HG02884 (cell line): ENCODE measurements around the gene MCMBP.
"Not testable (repeated sequence)": the region's sequence is repeated elsewhere in the genome, so short reads cannot be mapped to it uniquely, and the experiment has no call there.

Source experiments
- ATAC-seq: cut with Tn5 transposase; IDR thresholded peaks from one replicate; pipeline ENCODE4 v1.9.1; 2021; ENCODE audit warnings: mild to moderate bottlenecking, moderate library complexity; ENCODE audit not compliant: unreplicated experiment

Gene MCMBP

DNA sequence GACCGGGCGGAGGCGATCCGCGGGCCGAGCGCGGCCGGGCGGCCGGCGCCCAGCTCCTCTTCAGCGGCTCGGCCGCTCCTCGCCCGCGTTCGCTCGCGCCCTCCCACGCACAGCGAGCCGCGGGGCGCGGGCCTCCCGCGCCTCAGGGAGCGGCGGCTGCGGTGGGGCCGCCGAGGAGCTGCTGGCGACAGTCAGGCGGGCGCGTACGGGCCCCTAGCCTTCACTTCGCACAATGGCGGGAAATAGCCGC, at the start of gene MCMBP:
Gene MCMBP (minus strand): TSS at position 234 of the 250 bp plus-strand sequence. CDS start 259 bp downstream, outside the sequence.
- no peak for ATAC-seq

GRCh38 chr10:119919826-119920225, 47.2 kb upstream of the MCMBP start:
- peak; percentile 40 for ATAC-seq

DNA sequence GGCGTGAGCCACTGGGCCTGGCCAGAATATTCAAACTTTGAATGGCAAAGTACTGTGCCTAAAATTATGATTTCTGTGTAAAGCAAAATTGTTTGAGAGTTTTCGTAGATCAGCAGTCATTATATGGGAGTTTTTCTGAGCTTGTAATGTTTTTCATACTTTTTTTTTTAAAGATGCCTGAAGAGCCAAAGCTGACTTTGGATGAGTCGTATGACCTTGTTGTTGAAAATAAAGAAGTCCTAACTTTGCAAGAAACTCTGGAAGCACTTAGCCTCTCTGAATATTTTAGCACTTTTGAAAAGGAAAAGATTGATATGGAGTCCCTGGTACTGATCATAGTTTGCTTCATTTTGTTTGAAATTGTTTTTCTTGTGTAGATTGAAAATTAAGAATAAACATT, 46.6 kb upstream of the MCMBP start:
- ATAC-seq: no peak

DNA sequence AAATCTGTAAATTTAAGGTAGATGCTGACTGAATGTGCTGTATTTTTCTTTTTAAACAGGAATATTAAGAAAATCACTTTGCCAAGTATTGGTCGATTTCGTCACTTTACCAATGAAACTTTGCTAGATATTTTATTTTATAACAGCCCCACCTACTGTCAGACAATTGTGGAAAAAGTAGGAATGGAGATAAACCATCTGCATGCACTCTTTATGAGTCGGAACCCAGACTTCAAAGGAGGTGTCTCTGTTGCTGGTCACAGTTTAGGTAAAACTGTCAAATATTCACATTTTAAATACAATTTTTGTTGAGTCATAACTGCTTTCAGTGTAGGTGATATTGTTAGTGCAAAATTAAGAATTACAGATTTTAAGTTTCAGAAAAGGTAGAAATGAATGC, 45.1 kb upstream of the MCMBP start:
- ATAC-seq: no peak

- no peak for ATAC-seq
These were observed 38.0 kb upstream of the MCMBP start for GRCh38 chr10:119910689-119911088.

GRCh38 chr10:119908166-119908565, 35.5 kb upstream of the MCMBP start:
- ATAC-seq: no peak

DNA sequence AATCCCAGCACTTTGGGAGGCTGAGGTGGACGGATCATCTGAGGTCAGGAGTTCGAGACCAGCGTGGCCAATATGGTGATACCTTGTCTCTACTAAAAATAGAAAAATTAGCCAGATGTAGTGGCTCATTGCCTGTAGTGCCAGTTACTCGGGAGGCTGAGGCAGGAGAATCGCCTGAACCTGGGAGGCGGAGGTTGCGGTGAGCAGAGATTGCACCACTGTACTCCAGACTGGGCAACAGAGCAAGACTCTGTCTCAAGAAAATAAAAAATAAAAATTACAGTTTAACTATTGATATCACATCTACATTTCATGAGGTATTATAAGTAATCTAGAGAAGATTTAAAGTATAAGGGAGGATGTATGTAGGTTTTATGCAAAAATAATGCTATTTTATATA, 35.1 kb upstream of the MCMBP start:
- not testable (repeated sequence) for ATAC-seq

DNA sequence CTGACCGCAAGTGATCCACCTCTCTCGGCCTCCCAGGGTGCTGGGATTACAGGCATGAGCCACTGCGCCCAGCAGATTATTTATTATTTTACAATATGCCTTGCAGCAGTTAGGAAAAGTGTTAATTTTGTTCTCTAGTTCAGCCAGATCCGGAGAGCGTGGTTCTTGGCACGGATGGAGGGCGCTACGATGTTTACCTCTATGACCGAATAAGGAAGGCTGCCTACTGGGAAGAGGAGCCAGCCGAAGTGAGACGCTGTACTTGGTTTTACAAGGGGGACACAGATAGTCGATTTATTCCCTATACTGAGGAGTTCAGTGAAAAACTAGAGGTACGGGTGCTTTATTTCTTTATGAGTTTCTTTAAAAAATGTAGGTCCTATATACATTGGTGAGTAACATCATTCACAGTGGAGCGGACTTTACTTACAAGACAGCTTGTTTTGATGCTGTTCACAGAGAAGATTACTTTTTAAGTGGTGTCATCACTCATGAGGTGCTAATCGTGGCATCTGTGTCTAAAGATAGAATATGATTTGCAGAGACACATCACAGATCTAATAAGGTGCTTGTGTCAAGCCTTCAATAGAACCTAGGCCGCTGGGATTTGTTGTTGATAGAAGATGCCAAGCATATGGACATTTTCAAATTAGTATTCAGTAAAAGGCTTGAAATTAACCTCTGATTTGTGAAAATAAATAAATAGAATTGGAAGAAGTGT, 31.5 kb upstream of the MCMBP start:
- ATAC-seq: no peak

DNA sequence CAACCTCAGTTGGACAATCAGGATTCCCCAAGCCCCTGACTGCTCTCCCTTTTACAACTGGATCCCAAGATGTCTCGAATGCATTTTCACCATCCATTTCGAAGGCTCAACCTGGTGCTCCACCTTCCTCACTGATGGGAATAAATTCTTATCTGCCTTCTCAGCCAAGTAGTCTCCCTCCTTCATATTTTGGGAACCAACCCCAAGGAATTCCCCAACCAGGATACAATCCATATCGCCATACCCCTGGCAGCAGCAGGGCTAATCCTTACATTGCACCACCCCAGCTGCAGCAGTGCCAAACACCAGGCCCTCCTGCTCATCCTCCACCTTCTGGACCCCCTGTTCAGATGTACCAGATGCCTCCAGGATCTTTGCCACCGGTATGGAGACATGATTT, 25.9 kb upstream of the MCMBP start:
- ATAC-seq: no peak

- no peak for ATAC-seq
These were observed 24.5 kb upstream of the MCMBP start for GRCh38 chr10:119896937-119897770.

- ATAC-seq: no peak
These were observed 23.5 kb upstream of the MCMBP start for GRCh38 chr10:119896061-119896655.

DNA sequence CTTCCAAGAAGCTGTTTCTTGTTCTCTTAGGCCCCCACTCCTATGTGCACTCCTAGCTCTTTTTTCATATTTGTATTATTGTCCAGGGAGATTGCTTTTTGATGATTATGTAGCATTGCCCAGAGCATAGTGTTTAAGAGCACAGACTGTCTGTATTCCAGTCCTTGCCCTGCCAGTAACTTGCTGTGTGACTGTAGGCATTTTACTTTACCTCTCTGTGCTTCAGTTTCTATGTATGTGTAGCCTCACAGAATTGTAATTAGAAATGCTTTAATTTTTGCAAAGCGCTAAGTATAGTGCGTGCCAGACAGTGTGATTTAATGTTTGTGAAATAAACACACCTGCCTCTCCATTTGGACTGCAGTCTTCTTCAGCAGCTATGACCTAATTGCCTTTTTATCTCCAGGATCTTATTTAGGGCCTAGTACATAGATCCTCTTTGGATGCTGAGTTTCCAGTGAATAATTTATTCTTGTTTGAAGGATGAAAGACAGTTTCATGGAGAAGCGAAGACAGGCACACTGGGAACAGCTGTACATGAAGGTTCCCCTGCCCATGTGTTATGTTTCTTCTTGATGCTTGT, 21.3 kb upstream of the MCMBP start:
- no peak for ATAC-seq

- no peak for ATAC-seq
These were observed 20.4 kb upstream of the MCMBP start for GRCh38 chr10:119893074-119893473.

DNA sequence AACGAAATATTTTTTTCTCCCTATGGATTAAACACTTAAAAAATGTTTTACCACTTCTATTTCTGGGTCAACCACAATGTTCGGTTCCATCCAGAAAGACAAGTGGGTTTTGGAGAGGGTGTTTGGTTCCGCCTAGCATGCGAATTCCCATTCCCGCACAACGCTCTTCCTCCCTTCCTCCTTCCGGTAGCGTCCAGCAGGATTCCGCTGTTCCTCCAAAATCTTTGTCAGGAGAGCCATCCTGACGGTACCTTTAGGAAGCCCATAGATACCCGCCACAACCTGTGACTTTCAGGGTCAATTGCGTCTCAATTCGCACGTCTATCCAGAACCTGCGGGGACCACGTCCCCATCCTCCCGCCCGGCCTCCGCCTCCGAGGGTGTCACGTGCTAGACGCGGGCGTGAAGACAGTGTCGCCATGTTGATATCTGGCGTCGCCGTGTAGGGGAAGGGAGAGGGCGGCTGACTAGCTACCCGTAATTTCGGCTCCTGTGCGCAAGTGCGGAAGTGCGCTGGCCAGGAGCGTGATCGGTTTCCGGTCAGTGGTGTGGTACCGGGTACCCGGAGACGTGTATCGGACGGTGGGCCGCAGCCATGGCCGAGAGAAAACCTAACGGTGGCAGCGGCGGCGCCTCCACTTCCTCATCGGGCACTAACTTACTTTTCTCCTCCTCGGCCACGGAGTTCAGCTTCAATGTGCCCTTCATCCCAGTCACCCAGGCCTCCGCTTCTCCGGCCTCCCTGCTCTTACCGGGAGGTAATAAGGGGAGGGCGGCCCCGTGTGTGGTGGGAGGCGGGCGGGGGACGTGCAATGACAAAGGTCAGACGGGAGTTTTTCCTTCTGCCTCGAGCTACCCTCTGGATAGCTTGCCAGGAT, 19.8 kb upstream of the MCMBP start, which contains the start of gene SEC23IP:
Gene SEC23IP (plus strand): TSS at position 543 of the 878 bp plus-strand sequence. CDS start 53 bp downstream, at position 596.
- ATAC-seq: peak; percentile 99

GRCh38 chr10:119891849-119892187, 19.2 kb upstream of the MCMBP start:
- not testable (repeated sequence) for ATAC-seq

- not testable (repeated sequence) for ATAC-seq
These were observed 17.7 kb upstream of the MCMBP start for GRCh38 chr10:119890307-119890706.

DNA sequence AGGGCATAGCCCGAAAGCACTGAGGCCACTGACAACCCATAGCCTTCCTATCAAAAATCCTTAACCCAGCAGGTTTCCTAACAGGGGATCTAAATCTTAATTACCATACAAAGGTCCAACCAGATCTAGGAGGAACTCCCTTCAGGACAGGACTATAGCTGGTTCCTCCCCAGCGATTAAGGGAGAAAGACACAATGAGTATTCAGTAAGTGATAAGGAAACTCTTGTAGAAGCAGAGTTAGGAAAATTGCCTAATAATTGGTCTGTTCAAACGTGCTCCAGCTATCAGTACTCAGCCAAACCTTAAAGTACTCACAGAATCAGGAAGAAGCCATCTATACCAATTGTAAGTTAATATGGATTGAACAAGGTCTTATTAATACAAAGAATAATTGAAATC, 16.6 kb upstream of the MCMBP start:
- ATAC-seq: not testable (repeated sequence)

DNA sequence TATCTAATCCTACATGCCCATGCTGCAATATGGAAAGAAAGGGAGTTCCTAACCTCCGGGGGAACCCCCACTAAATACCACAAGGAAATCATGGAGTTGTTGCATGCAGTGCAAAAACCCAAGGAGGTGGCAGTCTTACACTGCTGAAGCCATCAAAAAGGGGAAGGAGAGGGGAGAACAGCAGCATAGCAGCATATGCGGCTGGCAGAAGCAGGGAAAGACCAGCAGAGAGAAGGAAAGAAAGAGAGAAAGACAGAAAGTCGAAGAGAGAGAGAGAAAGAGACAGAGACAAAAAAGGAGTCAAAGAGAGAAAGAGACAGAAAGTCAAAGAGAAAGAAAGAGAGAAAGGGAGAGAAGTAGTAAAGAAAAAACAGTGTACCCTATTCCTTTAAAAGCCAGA, 16.1 kb upstream of the MCMBP start:
- ATAC-seq: not testable (repeated sequence)

DNA sequence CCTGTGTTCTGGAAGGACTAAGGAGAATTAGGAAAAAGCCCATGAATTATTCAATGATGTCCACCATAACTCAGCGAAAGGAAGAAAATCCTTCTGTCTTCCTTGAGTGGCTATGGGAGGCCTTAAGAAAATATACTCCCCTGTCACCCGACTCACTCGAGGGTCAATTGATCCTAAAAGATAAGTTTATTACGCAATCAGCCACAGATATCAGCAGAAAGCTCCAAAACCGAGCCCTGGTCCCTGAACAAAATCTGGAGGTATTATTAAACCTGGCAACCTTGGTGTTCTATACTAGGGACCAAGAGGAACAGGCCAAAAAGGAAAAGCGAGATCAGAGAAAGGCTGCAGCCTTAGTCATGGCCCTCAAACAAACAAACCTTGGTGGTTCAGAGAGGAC, 13.4 kb upstream of the MCMBP start:
- ATAC-seq: not testable (repeated sequence)

DNA sequence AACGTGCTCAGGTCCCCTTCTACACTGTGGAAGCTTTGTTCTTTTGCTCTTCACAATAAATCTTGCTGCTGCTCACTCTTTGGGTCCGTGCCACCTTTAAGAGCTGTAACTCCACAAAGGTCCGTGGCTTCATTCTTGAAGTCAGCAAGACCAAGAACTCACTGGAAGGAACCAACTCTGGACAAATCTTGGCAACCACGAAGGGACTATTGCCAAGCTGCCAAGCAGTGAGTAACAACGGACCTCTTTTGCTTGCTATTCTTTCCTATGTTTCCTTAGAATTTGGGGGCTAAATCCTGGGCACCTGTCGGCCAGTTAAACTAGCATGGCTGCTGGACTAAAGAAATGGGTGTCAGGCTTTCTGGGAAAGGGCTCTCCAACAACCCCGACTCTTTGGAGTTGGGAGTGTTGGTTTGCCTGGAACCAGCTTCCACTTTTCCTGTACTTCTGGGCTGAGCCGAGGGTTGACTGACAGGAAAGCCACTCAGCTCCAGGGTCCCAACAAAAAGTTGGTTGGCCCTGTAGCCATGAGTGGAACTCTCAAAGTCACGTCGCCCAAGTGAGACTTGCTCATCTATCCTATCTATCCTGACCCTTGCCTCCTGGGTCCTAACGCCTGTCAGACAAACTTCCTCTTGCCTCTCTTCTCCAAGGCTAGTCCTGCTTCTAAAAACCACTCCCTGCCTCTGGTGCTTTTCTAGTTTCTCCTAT, 11.4 kb upstream of the MCMBP start:
- not testable (repeated sequence) for ATAC-seq
